ENCODE data around the gene CLEC19A. TPM values are rescaled to one million over a fixed set of nuclear protein-coding genes. Genes with fewer than 3 reads are reported as not detected.

The CLEC19A gene
- total RNA-seq, 2 experiments from 2014 or later: not detected

GRCh38 chr16:19241512-19241911 lies 44.0 kb upstream of the CLEC19A start:
- ATAC-seq (ENCODE audit: poor library complexity) (no peak), DNase-seq (no peak)
- Mint-ChIP-seq H3K4me3 (no peak overlapping the region), H3K4me1 (ENCODE audit: low read depth) (no peaks in the 10 kb centered on the region), H3K27me3 (no peaks in the 10 kb centered on the region), H3K9me3 (peaks cover 9% of the 10 kb centered on the region), H3K27ac (no peak overlapping the region), H3K36me3 (ENCODE audit: low read depth) (no peaks in the 10 kb centered on the region)
- no peak for TF ChIP-seq CTCF (IDR thresholded peaks at IDR 0.05)
- intact Hi-C loops (cut with DNase I, micrococcal nuclease): no loop called here
- no peaks in the 10 kb centered on the region for H3K36me3 ChIP-seq (ENCODE audit: insufficient read depth, low read length)
- ChIA-PET POLR2A (no interaction called here), CTCF (no interaction called here)
- peaks cover 0 to 41% of the 10 kb centered on the region in 2 experiments for H3K9me3 ChIP-seq (ENCODE audit: control insufficient read depth in 1 of 2, insufficient read depth in 1 of 2, low read length in 2 of 2)
- H3K27ac ChIP-seq (ENCODE audit: low read depth in 1 of 2, low read length in 2 of 2): no peak overlapping the region
- H3K4me3 ChIP-seq (ENCODE audit: low read length): no peak overlapping the region
- no peaks in the 10 kb centered on the region for H3K4me1 ChIP-seq (ENCODE audit: insufficient read depth, low read length)
- no peaks in the 10 kb centered on the region for H3K27me3 ChIP-seq (ENCODE audit: control insufficient read depth in 1 of 2, insufficient read depth in 2 of 2, low read length in 2 of 2)

- intact Hi-C loops (cut with DNase I, micrococcal nuclease): no loop called here
- H3K27me3 ChIP-seq (ENCODE audit: control insufficient read depth in 1 of 2, insufficient read depth in 2 of 2, low read length in 2 of 2): no peaks in the 10 kb centered on the region
- H3K4me1 ChIP-seq (ENCODE audit: insufficient read depth, low read length): no peaks in the 10 kb centered on the region
- POLR2A ChIA-PET: no interaction called here
- H3K4me3 Mint-ChIP-seq: no peak overlapping the region
- no peak overlapping the region for H3K27ac ChIP-seq (ENCODE audit: low read depth in 1 of 2, low read length in 2 of 2)
- H3K36me3 Mint-ChIP-seq (ENCODE audit: low read depth): no peaks in the 10 kb centered on the region
- peaks cover 0 to 41% of the 10 kb centered on the region in 2 experiments for H3K9me3 ChIP-seq (ENCODE audit: control insufficient read depth in 1 of 2, insufficient read depth in 1 of 2, low read length in 2 of 2)
- DNase-seq (no peak), ATAC-seq (ENCODE audit: poor library complexity) (no peak)
- H3K27me3 Mint-ChIP-seq: no peaks in the 10 kb centered on the region
- no peak overlapping the region for H3K27ac Mint-ChIP-seq
- no peaks in the 10 kb centered on the region for H3K4me1 Mint-ChIP-seq (ENCODE audit: low read depth)
- H3K36me3 ChIP-seq (ENCODE audit: insufficient read depth, low read length): no peaks in the 10 kb centered on the region
- no peak overlapping the region for H3K4me3 ChIP-seq (ENCODE audit: low read length)
- CTCF ChIA-PET: no interaction called here
- H3K9me3 Mint-ChIP-seq: peaks cover 9% of the 10 kb centered on the region
- TF ChIP-seq CTCF (IDR thresholded peaks at IDR 0.05): no peak
These were observed 43.3 kb upstream of the CLEC19A start for GRCh38 chr16:19242186-19242585.

GRCh38 chr16:19242987-19243575 lies 42.5 kb upstream of the CLEC19A start:
- H3K9me3 ChIP-seq (ENCODE audit: control insufficient read depth in 1 of 2, insufficient read depth in 1 of 2, low read length in 2 of 2): peaks cover 0 to 41% of the 10 kb centered on the region in 2 experiments
- CTCF ChIA-PET: no interaction called here

More at GRCh38 chr16:19242987-19243575, 42.5 kb upstream of the CLEC19A start:
- H3K27me3 Mint-ChIP-seq: no peaks in the 10 kb centered on the region
- H3K36me3 Mint-ChIP-seq (ENCODE audit: low read depth): no peaks in the 10 kb centered on the region
- H3K27ac Mint-ChIP-seq: no peak overlapping the region
- H3K4me3 Mint-ChIP-seq: no peak overlapping the region
- Histone ChIP-seq H3K27me3 (ENCODE audit: control insufficient read depth in 1 of 2, insufficient read depth in 2 of 2, low read length in 2 of 2) (no peaks in the 10 kb centered on the region), H3K4me1 (ENCODE audit: insufficient read depth, low read length) (no peaks in the 10 kb centered on the region), H3K4me3 (ENCODE audit: low read length) (no peak overlapping the region), H3K36me3 (ENCODE audit: insufficient read depth, low read length) (no peaks in the 10 kb centered on the region), H3K27ac (ENCODE audit: low read depth in 1 of 2, low read length in 2 of 2) (no peak overlapping the region)
- TF ChIP-seq CTCF (IDR thresholded peaks at IDR 0.05): no peak
- intact Hi-C loops (cut with DNase I, micrococcal nuclease): no loop called here
- no peak for DNase-seq
- POLR2A ChIA-PET: no interaction called here
- H3K4me1 Mint-ChIP-seq (ENCODE audit: low read depth): no peaks in the 10 kb centered on the region
- ATAC-seq (ENCODE audit: poor library complexity): no peak
- H3K9me3 Mint-ChIP-seq: peaks cover 8% of the 10 kb centered on the region
